Measurements from ENCODE around the gene IL1RAPL2.

- TF ChIP-seq, protein P1, sequence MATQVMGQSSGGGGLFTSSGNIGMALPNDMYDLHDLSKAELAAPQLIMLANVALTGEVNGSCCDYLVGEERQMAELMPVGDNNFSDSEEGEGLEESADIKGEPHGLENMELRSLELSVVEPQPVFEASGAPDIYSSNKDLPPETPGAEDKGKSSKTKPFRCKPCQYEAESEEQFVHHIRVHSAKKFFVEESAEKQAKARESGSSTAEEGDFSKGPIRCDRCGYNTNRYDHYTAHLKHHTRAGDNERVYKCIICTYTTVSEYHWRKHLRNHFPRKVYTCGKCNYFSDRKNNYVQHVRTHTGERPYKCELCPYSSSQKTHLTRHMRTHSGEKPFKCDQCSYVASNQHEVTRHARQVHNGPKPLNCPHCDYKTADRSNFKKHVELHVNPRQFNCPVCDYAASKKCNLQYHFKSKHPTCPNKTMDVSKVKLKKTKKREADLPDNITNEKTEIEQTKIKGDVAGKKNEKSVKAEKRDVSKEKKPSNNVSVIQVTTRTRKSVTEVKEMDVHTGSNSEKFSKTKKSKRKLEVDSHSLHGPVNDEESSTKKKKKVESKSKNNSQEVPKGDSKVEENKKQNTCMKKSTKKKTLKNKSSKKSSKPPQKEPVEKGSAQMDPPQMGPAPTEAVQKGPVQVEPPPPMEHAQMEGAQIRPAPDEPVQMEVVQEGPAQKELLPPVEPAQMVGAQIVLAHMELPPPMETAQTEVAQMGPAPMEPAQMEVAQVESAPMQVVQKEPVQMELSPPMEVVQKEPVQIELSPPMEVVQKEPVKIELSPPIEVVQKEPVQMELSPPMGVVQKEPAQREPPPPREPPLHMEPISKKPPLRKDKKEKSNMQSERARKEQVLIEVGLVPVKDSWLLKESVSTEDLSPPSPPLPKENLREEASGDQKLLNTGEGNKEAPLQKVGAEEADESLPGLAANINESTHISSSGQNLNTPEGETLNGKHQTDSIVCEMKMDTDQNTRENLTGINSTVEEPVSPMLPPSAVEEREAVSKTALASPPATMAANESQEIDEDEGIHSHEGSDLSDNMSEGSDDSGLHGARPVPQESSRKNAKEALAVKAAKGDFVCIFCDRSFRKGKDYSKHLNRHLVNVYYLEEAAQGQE (IDR thresholded peaks at IDR 0.05): no peak
- TF ChIP-seq EP300 (IDR thresholded peaks at IDR 0.05) (no peak), E2F6 (IDR thresholded peaks at IDR 0.05; ENCODE audit: borderline replicate concordance, low read depth) (no peak), HDAC2 (IDR thresholded peaks at IDR 0.05) (no peak), MAX (IDR thresholded peaks at IDR 0.05) (no peak), POLR2AphosphoS2 (conservative IDR thresholded peaks at IDR 0.05; ENCODE audit: low read length) (no peak), SMC3 (IDR thresholded peaks at IDR 0.05) (no peak), MAFK (IDR thresholded peaks at IDR 0.05; ENCODE audit: partially characterized antibody) (no peak)
- TF ChIP-seq, protein P2, sequence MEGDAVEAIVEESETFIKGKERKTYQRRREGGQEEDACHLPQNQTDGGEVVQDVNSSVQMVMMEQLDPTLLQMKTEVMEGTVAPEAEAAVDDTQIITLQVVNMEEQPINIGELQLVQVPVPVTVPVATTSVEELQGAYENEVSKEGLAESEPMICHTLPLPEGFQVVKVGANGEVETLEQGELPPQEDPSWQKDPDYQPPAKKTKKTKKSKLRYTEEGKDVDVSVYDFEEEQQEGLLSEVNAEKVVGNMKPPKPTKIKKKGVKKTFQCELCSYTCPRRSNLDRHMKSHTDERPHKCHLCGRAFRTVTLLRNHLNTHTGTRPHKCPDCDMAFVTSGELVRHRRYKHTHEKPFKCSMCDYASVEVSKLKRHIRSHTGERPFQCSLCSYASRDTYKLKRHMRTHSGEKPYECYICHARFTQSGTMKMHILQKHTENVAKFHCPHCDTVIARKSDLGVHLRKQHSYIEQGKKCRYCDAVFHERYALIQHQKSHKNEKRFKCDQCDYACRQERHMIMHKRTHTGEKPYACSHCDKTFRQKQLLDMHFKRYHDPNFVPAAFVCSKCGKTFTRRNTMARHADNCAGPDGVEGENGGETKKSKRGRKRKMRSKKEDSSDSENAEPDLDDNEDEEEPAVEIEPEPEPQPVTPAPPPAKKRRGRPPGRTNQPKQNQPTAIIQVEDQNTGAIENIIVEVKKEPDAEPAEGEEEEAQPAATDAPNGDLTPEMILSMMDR (IDR thresholded peaks at IDR 0.05): no peak
Observed at GRCh38 chrX:104670051-104670450, 104.1 kb downstream of the IL1RAPL2 start.
